HG02571 (cell line): ENCODE measurements around the gene UNC79.

Experiments
- ATAC-seq: cut with Tn5 transposase; IDR thresholded peaks from one replicate; pipeline ENCODE4 v1.9.1; 2021; ENCODE audit warnings: mild to moderate bottlenecking, moderate library complexity; ENCODE audit not compliant: unreplicated experiment

UNC79 gene

GRCh38 chr14:93723001-93723400 is 292.3 kb downstream of the UNC79 start:
- ATAC-seq, result no peak

- ATAC-seq, result no peak
Observed at GRCh38 chr14:93725002-93725582, 294.4 kb downstream of the UNC79 start.

- ATAC-seq, result no peak
Observed at GRCh38 chr14:93725993-93726392, 295.3 kb downstream of the UNC79 start.

GRCh38 chr14:93727039-93727740 is 296.5 kb downstream of the UNC79 start:
- no peak for ATAC-seq

GRCh38 chr14:93727917-93728650 is 297.3 kb downstream of the UNC79 start:
- no peak for ATAC-seq

GRCh38 chr14:93728651-93729016 is 297.9 kb downstream of the UNC79 start:
- ATAC-seq, result no peak

GRCh38 chr14:93729993-93730392 is 299.3 kb downstream of the UNC79 start:
- ATAC-seq, result no peak

- ATAC-seq, result no peak
Observed at GRCh38 chr14:93731753-93732152, 301.0 kb downstream of the UNC79 start.

- ATAC-seq, result no peak
Observed at GRCh38 chr14:93732524-93732923, 301.8 kb downstream of the UNC79 start.

- no peak for ATAC-seq
Observed at GRCh38 chr14:93733231-93733630, 302.5 kb downstream of the UNC79 start.

GRCh38 chr14:93733631-93734030 is 302.9 kb downstream of the UNC79 start:
- no peak for ATAC-seq

- ATAC-seq, result no peak
Observed at GRCh38 chr14:93734086-93734822, 303.5 kb downstream of the UNC79 start.

- no peak for ATAC-seq
Observed at GRCh38 chr14:93735206-93735605, 304.5 kb downstream of the UNC79 start.

- ATAC-seq, result no peak
Observed at GRCh38 chr14:93736378-93737014, 305.8 kb downstream of the UNC79 start.

GRCh38 chr14:93737634-93738033 is 306.9 kb downstream of the UNC79 start:
- no peak for ATAC-seq

- no peak for ATAC-seq
Observed at GRCh38 chr14:93741556-93742230, 311.0 kb downstream of the UNC79 start.

GRCh38 chr14:93742761-93743160 is 312.0 kb downstream of the UNC79 start:
- no peak for ATAC-seq

GRCh38 chr14:93743270-93744060 is 312.7 kb downstream of the UNC79 start:
- no peak for ATAC-seq

GRCh38 chr14:93744176-93744575 is 313.4 kb downstream of the UNC79 start:
- no peak for ATAC-seq

- no peak for ATAC-seq
Observed at GRCh38 chr14:93744876-93745275, 314.1 kb downstream of the UNC79 start.
